Ectodermal cell (in vitro differentiated cells): Measurements from ENCODE around the gene NSG1.
"Not testable (repeated sequence)": the region's sequence is repeated elsewhere in the genome, so short reads cannot be mapped to it uniquely, and the experiment has no call there.

Source experiments
- H3K27ac ChIP-seq: 2 replicates; pipeline ENCODE4 v1.7.0; 2013; ENCODE audit warnings: mild to moderate bottlenecking, low read depth, low read length; ENCODE audit not compliant: insufficient read depth, poor library complexity, severe bottlenecking
- H3K27me3 ChIP-seq: 2 replicates; pipeline ENCODE4 v1.7.0; 2013; ENCODE audit warnings: mild to moderate bottlenecking, low read length; ENCODE audit not compliant: insufficient read depth, control insufficient read depth, poor library complexity, severe bottlenecking
- H3K36me3 ChIP-seq: one replicate; pipeline ENCODE4 v1.7.0; 2013; ENCODE audit warnings: low read length; ENCODE audit not compliant: control insufficient read depth, insufficient read depth
- H3K4me1 ChIP-seq: one replicate; pipeline ENCODE4 v1.7.0; 2013; ENCODE audit warnings: low read length; ENCODE audit not compliant: control insufficient read depth, insufficient read depth
- H3K4me3 ChIP-seq: 2 replicates; pipeline ENCODE4 v1.7.0; 2013; ENCODE audit warnings: low read depth, low read length, control low read depth; ENCODE audit not compliant: insufficient read depth
- H3K9me3 ChIP-seq: 2 replicates; pipeline ENCODE4 v1.7.0; 2013; ENCODE audit warnings: mild to moderate bottlenecking, low read length, moderate library complexity; ENCODE audit not compliant: control insufficient read depth
- WGBS, 2 experiments: methylation state at CpG; one replicate each; pipeline ENCODE4 v1.1.7; 2013; ENCODE audit warnings: missing lambda C conversion rate in 2 of 2; 5-methylcytosine and 5-hydroxymethylcytosine counted together

Gene NSG1

DNA sequence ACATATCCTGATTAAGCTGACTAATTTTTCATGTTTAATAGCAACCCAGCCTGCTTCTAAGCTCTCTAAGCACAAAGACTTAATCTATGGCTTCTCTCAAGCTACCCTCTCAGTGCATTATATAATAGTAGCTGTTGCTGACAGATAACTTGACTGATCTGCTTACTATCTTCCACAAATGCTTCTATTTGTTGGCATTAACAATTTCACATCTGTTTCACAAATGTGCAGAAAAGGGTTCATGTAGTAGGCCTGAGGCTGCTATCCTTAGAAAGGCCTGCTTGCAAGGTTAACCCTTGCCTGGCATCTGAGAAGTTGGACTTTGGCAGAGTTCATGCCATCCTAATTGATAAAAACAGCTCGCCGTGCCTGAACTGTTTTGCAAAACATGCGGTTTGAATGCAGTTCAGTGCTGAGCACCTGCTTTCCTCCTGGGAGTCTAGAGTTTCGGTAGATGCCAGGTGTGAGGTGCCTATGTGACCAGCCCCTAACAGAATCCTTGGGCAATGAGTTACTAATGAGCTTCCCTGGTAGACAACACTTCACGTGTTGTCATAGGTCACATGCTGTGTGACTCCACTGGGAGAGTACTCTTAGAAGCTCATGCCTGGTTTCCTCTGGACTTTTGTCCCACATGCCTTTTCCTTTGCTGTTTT lies 68.4 kb downstream of the NSG1 start:
- Histone ChIP-seq H3K36me3 (peaks cover 23% of the 10 kb centered on the region), H3K27ac (no peak overlapping the region), H3K27me3 (no peaks in the 10 kb centered on the region), H3K4me3 (no peak overlapping the region), H3K9me3 (no peaks in the 10 kb centered on the region), H3K4me1 (no peaks in the 10 kb centered on the region)
- WGBS, 2 experiments = 95% methylated on average over 5 of the region's 5 CpGs

DNA sequence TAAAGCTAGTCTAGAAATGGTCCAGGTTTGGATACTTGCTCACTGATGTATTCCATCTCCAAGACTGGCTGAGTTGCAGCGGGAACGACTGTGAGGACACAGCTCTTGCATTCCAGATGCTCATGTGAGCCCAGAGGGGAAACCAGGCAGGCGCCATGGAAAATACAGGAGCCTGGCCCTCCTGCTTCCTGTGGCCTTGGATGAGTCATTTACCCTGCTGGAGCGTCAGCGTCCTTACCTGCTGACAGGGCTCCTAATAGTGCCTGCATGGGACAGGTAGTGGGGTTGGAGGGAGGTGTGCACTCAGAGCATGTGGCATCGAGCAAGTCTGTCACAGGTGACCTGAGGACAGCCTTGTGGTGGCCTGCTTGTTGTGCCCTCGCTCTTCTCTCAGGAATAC lies 69.4 kb downstream of the NSG1 start:
- Histone ChIP-seq H3K27ac (no peak overlapping the region), H3K4me3 (no peak overlapping the region), H3K27me3 (no peaks in the 10 kb centered on the region), H3K36me3 (peaks cover 23% of the 10 kb centered on the region), H3K4me1 (no peaks in the 10 kb centered on the region), H3K9me3 (no peaks in the 10 kb centered on the region)
- WGBS, 2 experiments = 93 to 96% methylated on average over 7 of the region's 7 CpGs

- Histone ChIP-seq H3K4me1 (no peaks in the 10 kb centered on the region), H3K27me3 (no peaks in the 10 kb centered on the region), H3K4me3 (no peak overlapping the region), H3K36me3 (peaks cover 23% of the 10 kb centered on the region), H3K9me3 (no peaks in the 10 kb centered on the region), H3K27ac (no peak overlapping the region)
- 93 to 97% methylated on average over 7 to 8 of the region's 8 CpGs for WGBS, 2 experiments
Measured at GRCh38 chr4:4456816-4457578, 70.1 kb downstream of the NSG1 start.

DNA sequence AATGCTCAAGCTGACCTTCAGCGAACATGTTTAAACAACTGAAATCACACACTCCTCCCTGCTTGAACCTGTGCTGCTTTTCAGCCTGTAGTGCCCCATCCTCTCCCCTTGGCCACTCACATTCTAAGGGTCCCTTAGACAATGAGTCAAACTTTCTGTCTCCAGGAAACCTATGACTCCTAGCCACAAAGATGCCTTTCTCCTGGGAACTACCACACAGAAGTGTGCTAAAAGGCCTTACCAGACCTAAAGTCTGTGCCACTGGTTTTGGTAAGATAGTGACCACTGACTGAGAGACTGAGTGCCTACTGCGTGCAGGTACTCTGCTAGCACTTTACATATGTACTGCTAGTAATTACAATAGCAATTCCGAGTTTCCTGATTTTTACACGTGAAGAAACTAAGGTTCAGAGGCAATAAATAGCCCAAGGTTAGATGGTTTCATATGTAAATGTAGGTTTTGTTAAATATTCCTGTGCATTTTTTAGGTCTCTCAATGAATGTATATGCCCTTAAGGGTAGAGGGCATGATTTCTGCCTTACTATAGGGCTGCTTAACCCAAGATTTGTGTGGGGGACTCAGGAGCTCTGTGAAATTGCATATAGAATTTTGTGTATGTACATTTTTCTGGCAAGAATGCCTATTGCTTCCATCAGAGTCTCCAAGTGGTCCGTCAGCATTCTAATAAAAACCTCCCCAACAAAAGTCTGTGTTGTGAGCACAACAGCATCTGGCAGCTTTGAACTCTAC lies 71.1 kb downstream of the NSG1 start:
- H3K36me3 ChIP-seq = peaks cover 23% of the 10 kb centered on the region
- no peak overlapping the region for H3K4me3 ChIP-seq
- H3K9me3 ChIP-seq = no peaks in the 10 kb centered on the region
- no peaks in the 10 kb centered on the region for H3K27me3 ChIP-seq
- WGBS, 2 experiments = 51 to 52% methylated on average over 5 of the region's 5 CpGs
- no peaks in the 10 kb centered on the region for H3K4me1 ChIP-seq
- H3K27ac ChIP-seq = no peak overlapping the region

DNA sequence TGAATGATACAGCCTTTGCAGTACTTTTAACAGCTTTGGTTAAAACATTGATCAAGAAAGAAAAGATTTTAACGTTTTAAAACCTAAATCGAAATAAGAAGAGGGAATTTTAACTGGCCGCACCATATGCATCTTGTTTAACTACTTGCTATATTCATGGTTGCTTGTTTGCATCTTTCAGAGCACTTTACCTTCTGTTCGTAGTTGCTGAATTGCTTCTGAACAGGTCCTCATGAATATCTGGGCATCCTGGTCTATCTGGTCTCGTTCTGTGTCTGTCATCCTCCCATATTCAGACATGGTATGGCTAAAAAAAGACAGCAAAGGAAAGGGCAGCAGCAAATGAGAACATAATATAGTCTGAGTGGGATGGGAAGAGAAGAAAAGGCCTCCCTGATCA lies 72.3 kb downstream of the NSG1 start:
- 89 to 93% methylated on average over 5 of the region's 5 CpGs for WGBS, 2 experiments
- Histone ChIP-seq H3K4me1 (no peaks in the 10 kb centered on the region), H3K27me3 (no peaks in the 10 kb centered on the region), H3K4me3 (no peak overlapping the region), H3K9me3 (no peaks in the 10 kb centered on the region), H3K27ac (no peak overlapping the region), H3K36me3 (peaks cover 23% of the 10 kb centered on the region)

DNA sequence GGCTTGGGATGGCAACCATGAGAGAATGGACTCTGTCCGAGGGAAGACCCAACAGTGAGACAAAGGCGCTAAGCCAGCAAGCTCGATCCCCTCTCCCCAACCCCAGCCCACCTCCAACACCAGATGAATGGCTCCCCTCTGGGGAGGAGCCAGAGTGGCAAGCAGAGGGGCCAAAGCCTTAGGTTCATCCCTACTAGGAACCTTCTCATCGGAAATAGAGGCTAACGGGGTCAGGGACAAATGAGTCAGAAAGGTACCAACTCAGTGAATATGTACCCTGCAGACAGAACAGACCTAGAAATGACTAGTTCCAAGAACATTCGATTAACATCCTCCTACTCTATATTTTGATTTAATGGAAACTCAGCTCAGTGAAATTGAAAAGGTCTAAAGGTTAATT lies 73.9 kb downstream of the NSG1 start:
- Histone ChIP-seq H3K4me3 (no peak overlapping the region), H3K27ac (no peak overlapping the region), H3K36me3 (peaks cover 20% of the 10 kb centered on the region), H3K9me3 (no peaks in the 10 kb centered on the region), H3K4me1 (no peaks in the 10 kb centered on the region), H3K27me3 (no peaks in the 10 kb centered on the region)
- 90 to 93% methylated on average over 5 to 6 of the region's 6 CpGs for WGBS, 2 experiments

DNA sequence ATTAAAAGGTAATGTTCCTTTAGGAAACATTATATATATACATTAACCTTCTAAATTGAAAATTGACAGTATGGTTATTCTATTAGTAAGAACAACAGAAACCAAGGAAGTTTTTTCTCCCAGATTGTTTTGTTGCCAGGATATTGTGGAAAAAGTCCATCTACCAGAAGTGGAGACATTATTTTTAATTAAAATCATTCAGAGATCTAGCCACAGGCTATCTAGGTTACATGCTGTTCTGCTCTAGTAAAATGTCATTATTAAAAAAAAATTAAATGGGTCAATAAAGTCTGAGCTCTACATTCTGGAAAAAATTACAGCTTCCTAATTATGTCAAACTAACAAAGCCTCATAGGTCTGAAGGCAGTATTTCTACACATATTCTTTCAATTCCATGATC lies 74.3 kb downstream of the NSG1 start:
- H3K27me3 ChIP-seq = no peaks in the 10 kb centered on the region
- H3K36me3 ChIP-seq = peaks cover 17% of the 10 kb centered on the region
- H3K9me3 ChIP-seq = no peaks in the 10 kb centered on the region
- no peak overlapping the region for H3K4me3 ChIP-seq
- no peak overlapping the region for H3K27ac ChIP-seq
- H3K4me1 ChIP-seq = no peaks in the 10 kb centered on the region

DNA sequence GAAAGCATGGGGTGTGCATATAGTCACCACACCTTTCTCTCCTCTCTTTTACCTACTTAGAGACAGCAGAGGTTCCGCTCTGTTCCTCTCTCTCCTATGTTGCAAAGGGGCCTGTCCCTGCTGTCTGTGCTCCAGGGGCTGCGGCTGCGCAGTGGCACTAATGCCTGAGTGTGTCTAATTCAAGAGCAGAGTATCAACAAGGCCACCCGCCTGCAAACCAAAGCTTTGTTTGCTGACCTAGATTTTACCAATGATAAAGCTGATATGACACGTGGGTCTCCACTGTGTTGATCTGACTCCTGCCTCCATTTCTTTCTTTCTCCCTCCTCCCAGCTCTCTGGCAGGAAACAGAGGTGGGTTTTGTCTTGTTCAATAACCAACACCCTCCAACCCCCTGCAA lies 74.9 kb downstream of the NSG1 start:
- 87 to 92% methylated on average over 5 of the region's 5 CpGs for WGBS, 2 experiments
- H3K36me3 ChIP-seq = peaks cover 10% of the 10 kb centered on the region
- H3K4me1 ChIP-seq = no peaks in the 10 kb centered on the region
- no peaks in the 10 kb centered on the region for H3K27me3 ChIP-seq
- no peaks in the 10 kb centered on the region for H3K9me3 ChIP-seq
- H3K4me3 ChIP-seq = no peak overlapping the region
- H3K27ac ChIP-seq = no peak overlapping the region

DNA sequence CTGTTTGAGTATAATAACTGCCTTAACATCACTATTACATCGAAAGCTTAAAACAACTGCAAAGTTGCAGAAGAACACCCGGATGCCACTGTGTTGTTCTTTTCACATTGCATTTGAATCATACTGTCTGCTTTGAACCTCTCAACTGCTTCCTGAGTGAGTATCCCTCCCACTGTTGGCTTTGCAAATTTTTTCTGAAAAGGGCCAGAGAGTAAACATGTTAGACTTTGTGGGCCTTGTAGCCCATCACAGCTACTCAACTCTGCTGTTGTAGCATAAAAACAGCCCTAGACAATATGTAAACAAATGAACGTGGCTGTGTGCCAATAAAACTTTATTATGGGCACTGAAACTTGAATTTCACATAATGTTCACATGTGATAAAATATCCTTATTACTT lies 76.1 kb downstream of the NSG1 start:
- Histone ChIP-seq H3K27me3 (no peaks in the 10 kb centered on the region), H3K4me3 (no peak overlapping the region), H3K27ac (no peak overlapping the region), H3K4me1 (no peaks in the 10 kb centered on the region), H3K9me3 (no peaks in the 10 kb centered on the region), H3K36me3 (peaks cover 8% of the 10 kb centered on the region)
- 54 to 56% methylated on average over 2 to 3 of the region's 3 CpGs for WGBS, 2 experiments

- H3K4me3 ChIP-seq, H3K27me3 ChIP-seq, H3K4me1 ChIP-seq, H3K36me3 ChIP-seq, H3K27ac ChIP-seq, H3K9me3 ChIP-seq: not testable (repeated sequence)
- 93 to 95% methylated on average over 3 of the region's 3 CpGs for WGBS, 2 experiments
Measured at GRCh38 chr4:4465238-4465637, 78.3 kb downstream of the NSG1 start.
